ENCODE results near the gene ELN. TPM values are rescaled to one million over a fixed set of nuclear protein-coding genes. Genes with fewer than 3 reads are reported as not detected.

Gene ELN
- total and polyA plus RNA-seq, 2 donors (not counting 3 experiments of a cell fraction or from before 2014, with no cell fraction given) = 1.7 to 2.6 TPM

- Histone ChIP-seq H2AFZ (ENCODE audit: low read depth, low read length) (no peak overlapping the region), H3K9ac (replicated peaks; ENCODE audit: extremely low read depth, insufficient read depth, low read length) (no peak overlapping the region), H4K20me1 (replicated peaks; ENCODE audit: control insufficient read depth, extremely low read depth, insufficient read depth, low read length) (no peaks in the 10 kb centered on the region), H3K79me2 (ENCODE audit: control insufficient read depth, insufficient read depth, low read length) (no peaks in the 10 kb centered on the region), H3K9me1 (replicated peaks; ENCODE audit: control insufficient read depth, extremely low read depth, insufficient read depth, low read length) (no peaks in the 10 kb centered on the region), H3K4me3 (replicated peaks in 1 of 3; ENCODE audit: insufficient read depth in 1 of 3, low read depth in 1 of 3, low read length in 3 of 3) (no peak overlapping the region), H3K27ac (ENCODE audit: insufficient read depth, low read depth, low read length) (no peak overlapping the region), H3K27me3 (ENCODE audit: control insufficient read depth in 2 of 2, insufficient read depth in 2 of 2, low read length in 2 of 2) (peaks cover 0 to 2% of the 10 kb centered on the region in 2 experiments), H3K4me2 (ENCODE audit: insufficient read depth, low read length) (no peak overlapping the region), H3K9me3 (replicated peaks; ENCODE audit: control insufficient read depth, insufficient read depth, low read length) (no peaks in the 10 kb centered on the region), H3K36me3 (ENCODE audit: control insufficient read depth in 2 of 2, extremely low read depth in 1 of 2, insufficient read depth in 2 of 2, low read length in 2 of 2) (no peaks in the 10 kb centered on the region), H3K4me1 (ENCODE audit: control insufficient read depth, extremely low read depth, insufficient read depth, low read length) (no peaks in the 10 kb centered on the region)
- FAIRE-seq (no peak), DNase-seq (ENCODE audit: low read depth, low spot score) (no peak)
- intact Hi-C loops (cut with micrococcal nuclease) (no loop called here), dilution Hi-C loops (cut with MboI; ENCODE audit: extremely low pct_ligation_motif_present, low sequenced_read_pairs) (no loop called here)
- TF ChIP-seq EZH2 (IDR thresholded peaks at IDR 0.05; ENCODE audit: borderline replicate concordance, low read depth, low read length, severe bottlenecking) (no peak), POLR2AphosphoS5 (IDR thresholded peaks at IDR 0.05; ENCODE audit: insufficient read depth, low read depth, low read length) (no peak), GATA2 (IDR thresholded peaks at IDR 0.05; ENCODE audit: insufficient read depth, insufficient read length, low read depth, low read length) (no peak), CTCF (IDR thresholded peaks at IDR 0.05; ENCODE audit: extremely low read depth in 1 of 2, insufficient read depth in 1 of 2, low read depth in 1 of 2, low read length in 2 of 2) (no peak), POLR2A (IDR thresholded peaks at IDR 0.05; ENCODE audit: low read depth, low read length) (no peak), MYC (IDR thresholded peaks at IDR 0.05; ENCODE audit: low read depth, low read length) (no peak), JUN (IDR thresholded peaks at IDR 0.05; ENCODE audit: borderline replicate concordance, insufficient read depth, insufficient read length, low read depth) (no peak), MAX (IDR thresholded peaks at IDR 0.05; ENCODE audit: insufficient read depth, insufficient read length) (no peak), FOS (IDR thresholded peaks at IDR 0.05; ENCODE audit: borderline replicate concordance, insufficient read depth, low read length) (no peak)
- BruUV-seq (replicated peaks) = no TSS peak
- ChIA-PET POLR2A (interaction anchor here (0.7 kb wide), 1 partner anchor 139 kb away, joined by 3 read pairs; no protein-coding TSS in a partner anchor), CTCF (interaction anchor here (6.2 kb wide), 1 partner anchor 14 kb away, joined by 74 read pairs; no protein-coding TSS in a partner anchor)
Observed at GRCh38 chr7:74040101-74040790, 12.3 kb downstream of the ELN start.

Measured in endothelial cell of umbilical vein (primary cell).